ENCODE results near the gene PACS2.

Gene PACS2

DNA sequence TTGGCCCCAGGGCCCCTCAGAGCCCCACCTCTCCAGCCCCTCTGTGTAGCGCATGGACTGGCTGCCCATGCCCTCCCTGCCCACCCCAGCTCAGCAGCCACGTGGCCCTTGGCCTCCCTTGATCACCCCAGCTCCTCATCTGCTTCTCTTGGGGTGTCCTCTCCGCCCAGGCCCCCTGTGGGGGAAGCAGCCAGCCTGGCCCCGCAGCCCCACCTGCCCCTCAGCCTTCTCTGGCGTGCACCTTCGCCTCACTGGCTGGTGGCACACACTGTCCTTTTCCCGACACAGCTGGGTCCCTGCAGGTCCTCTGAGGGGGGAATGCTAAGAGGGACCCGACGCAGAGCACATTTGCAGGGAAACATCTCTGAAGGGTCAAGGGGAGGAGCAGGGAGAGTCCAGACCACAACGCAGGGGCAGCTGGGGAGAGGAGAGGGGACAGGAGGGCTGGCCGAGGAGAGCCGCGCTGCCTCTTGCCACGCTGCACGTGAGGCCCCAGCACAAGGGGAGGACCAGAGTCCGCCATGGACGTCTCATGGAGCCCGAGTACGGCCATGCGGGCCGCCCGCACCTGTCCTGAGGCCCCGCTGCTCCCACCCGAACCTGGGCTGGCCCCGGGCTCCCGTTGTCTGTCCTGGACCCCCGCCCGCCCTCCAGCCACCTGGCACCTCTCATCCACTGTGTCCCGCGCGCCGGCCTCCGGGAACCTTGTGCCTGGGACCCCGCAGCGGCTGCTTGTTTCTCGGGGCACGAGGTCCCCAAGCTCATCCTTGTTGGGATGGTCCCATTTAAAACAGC is 36.1 kb downstream of the PACS2 start:
- TF ChIP-seq, protein P1, sequence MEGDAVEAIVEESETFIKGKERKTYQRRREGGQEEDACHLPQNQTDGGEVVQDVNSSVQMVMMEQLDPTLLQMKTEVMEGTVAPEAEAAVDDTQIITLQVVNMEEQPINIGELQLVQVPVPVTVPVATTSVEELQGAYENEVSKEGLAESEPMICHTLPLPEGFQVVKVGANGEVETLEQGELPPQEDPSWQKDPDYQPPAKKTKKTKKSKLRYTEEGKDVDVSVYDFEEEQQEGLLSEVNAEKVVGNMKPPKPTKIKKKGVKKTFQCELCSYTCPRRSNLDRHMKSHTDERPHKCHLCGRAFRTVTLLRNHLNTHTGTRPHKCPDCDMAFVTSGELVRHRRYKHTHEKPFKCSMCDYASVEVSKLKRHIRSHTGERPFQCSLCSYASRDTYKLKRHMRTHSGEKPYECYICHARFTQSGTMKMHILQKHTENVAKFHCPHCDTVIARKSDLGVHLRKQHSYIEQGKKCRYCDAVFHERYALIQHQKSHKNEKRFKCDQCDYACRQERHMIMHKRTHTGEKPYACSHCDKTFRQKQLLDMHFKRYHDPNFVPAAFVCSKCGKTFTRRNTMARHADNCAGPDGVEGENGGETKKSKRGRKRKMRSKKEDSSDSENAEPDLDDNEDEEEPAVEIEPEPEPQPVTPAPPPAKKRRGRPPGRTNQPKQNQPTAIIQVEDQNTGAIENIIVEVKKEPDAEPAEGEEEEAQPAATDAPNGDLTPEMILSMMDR (IDR thresholded peaks at IDR 0.05; ENCODE audit: extremely low read depth, missing control alignments): no peak
- no peak for DNase-seq (ENCODE audit: low spot score)

DNA sequence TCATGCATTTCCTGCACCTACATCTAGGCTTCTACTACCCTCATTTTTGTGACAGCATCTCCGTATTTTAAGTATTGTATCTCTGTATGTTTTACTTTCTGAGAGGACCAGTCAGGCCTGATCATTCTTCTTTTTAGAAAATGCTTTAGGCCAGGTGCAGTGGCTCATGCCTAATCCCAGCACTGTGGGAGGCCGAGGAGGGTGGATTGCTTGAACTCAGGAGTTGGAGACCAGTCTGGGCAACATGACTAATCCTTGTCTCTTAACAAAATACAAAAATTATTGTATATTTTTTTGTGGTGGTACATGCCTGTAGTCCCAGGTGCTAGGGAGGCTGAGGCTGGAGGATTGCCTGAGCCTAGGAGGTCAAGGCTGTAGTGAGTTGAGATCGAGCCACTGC is 36.9 kb downstream of the PACS2 start:
- TF ChIP-seq, protein P1 (IDR thresholded peaks at IDR 0.05; ENCODE audit: extremely low read depth, missing control alignments): no peak

DNA sequence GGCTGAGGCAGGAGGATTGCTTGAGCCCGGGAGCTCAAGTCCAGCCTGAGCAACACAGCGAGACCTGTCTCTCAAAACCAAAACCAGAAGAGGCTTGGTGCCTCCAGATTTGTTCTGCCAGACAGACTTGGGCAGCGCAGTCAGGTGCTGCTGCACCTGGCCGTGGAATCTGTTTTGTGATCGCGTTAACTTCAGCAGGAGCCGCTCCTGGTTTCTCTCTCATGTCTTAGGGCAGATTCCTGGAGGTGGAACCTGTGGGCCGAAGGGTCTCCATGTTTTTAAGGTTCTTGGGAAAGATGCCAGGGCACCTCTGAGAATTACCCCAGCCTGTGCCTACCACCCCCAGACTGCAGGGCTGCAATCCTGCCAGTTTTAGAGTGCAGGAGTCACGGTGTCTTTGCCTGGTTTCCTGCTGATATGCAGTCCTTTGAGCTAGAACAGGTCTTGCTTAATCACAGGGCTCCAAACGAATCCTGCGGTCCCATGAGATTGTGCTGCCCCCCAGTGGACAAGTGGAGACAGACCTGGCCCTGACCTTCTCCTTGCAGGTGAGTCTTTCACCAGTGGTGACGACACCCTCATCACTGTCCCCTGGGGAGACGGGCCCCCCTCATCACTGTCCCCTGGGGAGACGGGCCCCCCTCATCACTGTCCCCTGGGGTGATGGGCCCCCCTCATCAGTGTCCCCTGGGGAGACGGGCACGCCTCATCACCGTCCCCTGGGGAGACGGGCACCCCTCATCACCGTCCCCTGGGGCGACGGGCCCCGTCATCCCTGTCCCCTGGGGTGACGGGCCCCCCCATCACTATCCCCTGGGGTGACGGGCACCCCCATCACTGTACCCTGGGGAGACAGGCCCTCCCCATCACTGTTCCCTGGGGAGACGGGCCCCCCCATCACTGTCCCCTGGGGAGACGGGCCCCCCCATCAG is 37.6 kb downstream of the PACS2 start:
- TF ChIP-seq, protein P1 (IDR thresholded peaks at IDR 0.05; ENCODE audit: extremely low read depth, missing control alignments): peak; percentile 85
- DNase-seq (ENCODE audit: low spot score): peak; percentile 97

More for the DNA sequence above, 36.9 kb downstream of the PACS2 start:
- DNase-seq (ENCODE audit: low spot score): no peak

DNA sequence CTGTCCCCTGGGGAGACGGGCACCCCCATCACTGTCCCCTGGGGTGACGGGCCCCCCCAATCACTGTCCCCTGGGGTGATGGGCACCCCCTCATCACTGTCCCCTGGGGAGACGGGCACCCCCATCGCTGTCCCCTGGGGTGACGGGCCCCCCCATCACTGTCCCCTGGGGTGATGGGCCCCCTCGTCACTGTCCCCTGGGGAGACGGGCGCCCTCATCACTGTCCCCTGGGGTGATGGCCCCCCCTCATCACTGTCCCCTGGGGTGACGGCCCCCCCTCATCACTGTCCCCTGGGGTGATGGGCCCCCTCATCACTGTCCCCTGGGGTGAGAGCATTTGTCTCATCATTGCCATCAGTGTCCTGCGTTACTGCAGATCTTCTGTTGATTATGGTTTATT is 38.6 kb downstream of the PACS2 start:
- no peak for DNase-seq (ENCODE audit: low spot score)
- TF ChIP-seq, protein P1 (IDR thresholded peaks at IDR 0.05; ENCODE audit: extremely low read depth, missing control alignments): no peak

DNA sequence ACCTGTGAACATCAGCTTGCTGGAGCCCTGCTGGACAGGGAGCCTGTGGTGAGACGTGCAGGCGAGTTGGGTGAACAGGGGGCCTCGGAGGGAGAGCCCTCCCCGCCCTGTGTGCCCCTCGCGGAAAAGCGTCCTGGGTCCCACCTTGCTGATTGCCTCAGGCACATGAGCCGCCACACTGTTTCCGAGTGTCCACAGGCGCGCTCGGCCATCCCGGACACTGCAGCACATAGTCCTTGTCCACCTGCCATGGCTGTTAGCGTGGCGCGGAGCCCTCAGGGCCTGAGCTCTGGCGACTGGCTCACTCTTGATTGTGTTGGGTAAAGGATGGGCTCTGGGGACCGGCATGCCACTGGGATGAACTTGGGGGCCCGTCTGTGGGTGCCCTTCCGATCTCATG is 40.0 kb downstream of the PACS2 start:
- DNase-seq (ENCODE audit: low spot score): no peak
- TF ChIP-seq, protein P1 (IDR thresholded peaks at IDR 0.05; ENCODE audit: extremely low read depth, missing control alignments): no peak

DNA sequence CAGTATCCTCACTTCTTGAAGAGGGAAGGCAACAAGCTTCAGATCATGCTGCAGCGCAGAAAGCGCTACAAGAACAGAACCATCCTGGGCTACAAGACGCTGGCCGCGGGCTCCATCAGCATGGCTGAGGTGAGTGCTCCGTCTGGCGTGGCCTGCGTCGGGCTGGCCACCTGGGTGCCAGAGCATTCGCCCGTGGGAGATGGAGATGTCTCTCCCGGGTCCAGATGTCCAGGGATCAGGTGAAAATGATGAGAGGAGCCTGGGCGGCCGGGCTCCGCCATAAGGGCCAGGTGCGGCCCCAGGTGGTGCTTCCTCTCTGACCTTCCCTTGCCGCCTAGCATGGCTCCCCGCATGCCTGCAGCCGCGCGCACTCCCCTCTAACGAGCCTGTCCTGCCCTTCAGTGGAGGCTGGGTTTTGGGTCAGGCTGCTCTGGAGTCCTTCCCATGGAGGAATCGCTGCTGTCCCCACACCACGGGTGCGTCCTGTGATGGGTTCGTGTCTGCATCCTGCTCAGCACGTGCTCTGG is 40.6 kb downstream of the PACS2 start:
- TF ChIP-seq, protein P1 (IDR thresholded peaks at IDR 0.05; ENCODE audit: extremely low read depth, missing control alignments): no peak
- no peak for DNase-seq (ENCODE audit: low spot score)
